K562 (cell line): ENCODE measurements around the gene RALGAPA2. TPM values are rescaled to one million over a fixed set of nuclear protein-coding genes. Genes with fewer than 3 reads are reported as not detected.

Source experiments
- ATF7 ChIP-seq: fragments of 450-650 bp; IDR thresholded peaks from 2 replicates; pipeline ENCODE4 v1.7.1; 2014; ENCODE audit warnings: mild to moderate bottlenecking, moderate library complexity
- C11orf30 ChIP-seq: fragments of 450-650 bp; IDR thresholded peaks from 2 replicates; pipeline ENCODE4 v1.6.1; 2016; ENCODE audit warnings: low read depth, mild to moderate bottlenecking
- CSDE1 ChIP-seq, 2 experiments: fragments of 450-650 bp; IDR thresholded peaks; 2 replicates each; pipeline ENCODE4 v1.6.1; 2016; ENCODE audit warnings: mild to moderate bottlenecking in 1 of 2
- PCBP1 ChIP-seq: fragments of 200-400 bp; formaldehyde crosslinking; IDR thresholded peaks from 2 replicates; pipeline ENCODE4 v1.6.1; 2018; ENCODE audit warnings: mild to moderate bottlenecking, low read depth, low read length; ENCODE audit not compliant: poor library complexity, severe bottlenecking
- polyA plus RNA-seq, 8 experiments: library from polyadenylated mRNA; depleted of rRNA in 4 of 8; stranded (reverse) in 5 of 8; unstranded in 3 of 8; fragments of >200 nt; fragmentation: Nextera tagmentation in 2 of 8; fragmentation: Illumina TruSeq in 1 of 8; extraction: Ambion mirVana in 2 of 8; extraction: Trizol in 1 of 8; gene quantifications; 2 replicates each; pipeline versions ENCODE4 v1.2.1 to v1.2.3, GENCODE V29; 2011 to 2014; ENCODE audit warnings: inconsistent platforms in 1 of 8, missing spikeins in 1 of 8
- total RNA-seq, 7 experiments: library from RNA; depleted of rRNA in 6 of 7; stranded (reverse); fragments of >200 nt in 6 of 7; fragmentation: Illumina TruSeq in 2 of 7; extraction: Trizol in 2 of 7; gene quantifications; 2 replicates each; pipeline versions ENCODE4 v1.2.1 to v1.2.3, GENCODE V29; 2011 to 2021; ENCODE audit warnings: low replicate concordance in 1 of 7
- TF ChIP-seq, protein P1 (sequence below), 2 experiments: fragments of 450-650 bp in 1 of 2; sonication (generic) in 1 of 2; formaldehyde crosslinking in 1 of 2; IDR thresholded peaks; 2 replicates each; pipeline versions ENCODE4 v1.7.1 to v1.9.0; 2016 to 2022; ENCODE audit warnings: inconsistent platforms in 1 of 2, mild to moderate bottlenecking in 1 of 2, missing genetic modification reagents in 1 of 2
- TF ChIP-seq, protein P2 (sequence below): fragments of 250-450 bp; sonication (Bioruptor Pico); IDR thresholded peaks from 2 replicates; pipeline ENCODE4 v1.5.1; 2021; ENCODE audit warnings: mild to moderate bottlenecking

The RALGAPA2 gene
- total and polyA plus RNA-seq, 9 of the 15 experiments (the other 6 are each of a cell fraction or from before 2014, with no cell fraction given) = 0.35 to 2.7 (median 1.4) TPM

DNA sequence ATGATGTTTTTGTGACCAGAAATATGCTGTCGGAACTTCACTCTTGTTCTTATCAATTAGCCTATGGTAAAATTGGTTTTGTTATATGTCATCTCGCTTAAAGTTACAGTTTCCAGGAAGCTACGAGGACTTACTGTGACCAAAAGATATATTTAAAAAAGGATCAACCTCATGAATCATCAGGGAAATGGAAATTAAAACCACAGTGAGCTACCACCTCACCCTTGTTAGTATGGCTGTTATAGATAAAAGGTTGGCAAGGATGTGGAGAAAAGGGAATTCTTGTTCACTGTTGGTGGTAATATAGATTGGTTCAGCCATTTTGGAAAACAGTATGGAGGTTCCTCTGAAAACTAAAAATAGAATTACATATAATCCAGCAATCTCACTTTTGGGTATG lies 358.9 kb downstream of the RALGAPA2 start (continued):
- TF ChIP-seq, protein P1, sequence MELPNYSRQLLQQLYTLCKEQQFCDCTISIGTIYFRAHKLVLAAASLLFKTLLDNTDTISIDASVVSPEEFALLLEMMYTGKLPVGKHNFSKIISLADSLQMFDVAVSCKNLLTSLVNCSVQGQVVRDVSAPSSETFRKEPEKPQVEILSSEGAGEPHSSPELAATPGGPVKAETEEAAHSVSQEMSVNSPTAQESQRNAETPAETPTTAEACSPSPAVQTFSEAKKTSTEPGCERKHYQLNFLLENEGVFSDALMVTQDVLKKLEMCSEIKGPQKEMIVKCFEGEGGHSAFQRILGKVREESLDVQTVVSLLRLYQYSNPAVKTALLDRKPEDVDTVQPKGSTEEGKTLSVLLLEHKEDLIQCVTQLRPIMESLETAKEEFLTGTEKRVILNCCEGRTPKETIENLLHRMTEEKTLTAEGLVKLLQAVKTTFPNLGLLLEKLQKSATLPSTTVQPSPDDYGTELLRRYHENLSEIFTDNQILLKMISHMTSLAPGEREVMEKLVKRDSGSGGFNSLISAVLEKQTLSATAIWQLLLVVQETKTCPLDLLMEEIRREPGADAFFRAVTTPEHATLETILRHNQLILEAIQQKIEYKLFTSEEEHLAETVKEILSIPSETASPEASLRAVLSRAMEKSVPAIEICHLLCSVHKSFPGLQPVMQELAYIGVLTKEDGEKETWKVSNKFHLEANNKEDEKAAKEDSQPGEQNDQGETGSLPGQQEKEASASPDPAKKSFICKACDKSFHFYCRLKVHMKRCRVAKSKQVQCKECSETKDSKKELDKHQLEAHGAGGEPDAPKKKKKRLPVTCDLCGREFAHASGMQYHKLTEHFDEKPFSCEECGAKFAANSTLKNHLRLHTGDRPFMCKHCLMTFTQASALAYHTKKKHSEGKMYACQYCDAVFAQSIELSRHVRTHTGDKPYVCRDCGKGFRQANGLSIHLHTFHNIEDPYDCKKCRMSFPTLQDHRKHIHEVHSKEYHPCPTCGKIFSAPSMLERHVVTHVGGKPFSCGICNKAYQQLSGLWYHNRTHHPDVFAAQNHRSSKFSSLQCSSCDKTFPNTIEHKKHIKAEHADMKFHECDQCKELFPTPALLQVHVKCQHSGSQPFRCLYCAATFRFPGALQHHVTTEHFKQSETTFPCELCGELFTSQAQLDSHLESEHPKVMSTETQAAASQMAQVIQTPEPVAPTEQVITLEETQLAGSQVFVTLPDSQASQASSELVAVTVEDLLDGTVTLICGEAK (IDR thresholded peaks at IDR 0.05) = no peak
- TF ChIP-seq, protein P1 (CRISPR knock-in tag; IDR thresholded peaks at IDR 0.05) = no peak
- TF ChIP-seq, protein P2, sequence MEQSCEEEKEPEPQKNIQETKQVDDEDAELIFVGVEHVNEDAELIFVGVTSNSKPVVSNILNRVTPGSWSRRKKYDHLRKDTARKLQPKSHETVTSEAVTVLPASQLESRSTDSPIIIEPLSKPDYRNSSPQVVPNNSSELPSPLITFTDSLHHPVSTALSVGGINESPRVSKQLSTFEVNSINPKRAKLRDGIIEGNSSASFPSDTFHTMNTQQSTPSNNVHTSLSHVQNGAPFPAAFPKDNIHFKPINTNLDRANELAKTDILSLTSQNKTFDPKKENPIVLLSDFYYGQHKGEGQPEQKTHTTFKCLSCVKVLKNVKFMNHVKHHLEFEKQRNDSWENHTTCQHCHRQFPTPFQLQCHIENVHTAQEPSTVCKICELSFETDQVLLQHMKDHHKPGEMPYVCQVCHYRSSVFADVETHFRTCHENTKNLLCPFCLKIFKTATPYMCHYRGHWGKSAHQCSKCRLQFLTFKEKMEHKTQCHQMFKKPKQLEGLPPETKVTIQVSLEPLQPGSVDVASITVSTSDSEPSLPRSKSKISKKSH = no peak
- no peak for TF ChIP-seq ATF7
- no peak for TF ChIP-seq PCBP1
- no peak for TF ChIP-seq CSDE1 (IDR thresholded peaks at IDR 0.05)
- no peak for TF ChIP-seq C11orf30
